SH-SY5Y (cell line): ENCODE measurements around the gene PKP2.

ENCODE experiments used
- GATA2 ChIP-seq: IDR thresholded peaks from 2 replicates; pipeline ENCODE4 v1.6.1; 2011; ENCODE audit warnings: mild to moderate bottlenecking, low read depth, low read length
- GATA3 ChIP-seq: IDR thresholded peaks from 2 replicates; pipeline ENCODE4 v1.6.1; 2011; ENCODE audit warnings: low read depth, mild to moderate bottlenecking, low read length, moderate library complexity

DNA sequence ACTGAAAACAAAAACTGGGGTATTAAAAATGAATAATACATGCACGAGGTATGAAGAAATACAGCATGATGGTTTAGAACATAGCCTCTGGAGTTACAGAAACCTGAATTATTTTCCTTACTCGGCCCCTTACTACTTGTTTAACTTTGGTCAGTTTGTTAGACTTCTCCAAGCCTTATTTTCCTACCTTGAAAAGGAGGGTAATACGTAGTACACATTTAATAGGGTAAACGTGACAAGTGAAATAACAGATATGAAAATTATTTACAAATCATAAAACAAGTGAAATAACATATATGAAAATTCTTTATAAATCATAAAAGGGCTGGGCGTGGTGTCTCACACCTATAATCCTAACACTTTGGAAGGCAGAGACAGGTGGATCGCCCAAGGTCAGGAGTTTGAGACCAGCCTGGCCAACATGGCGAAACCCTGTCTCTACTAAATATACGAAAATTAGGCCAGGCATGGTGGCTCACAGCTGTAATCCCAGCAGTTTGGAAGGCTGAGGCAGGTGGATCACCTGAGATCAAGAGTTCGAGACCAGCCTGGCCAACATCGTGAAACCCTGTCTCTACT lies 11.4 kb upstream of the PKP2 start:
- no peak for TF ChIP-seq GATA3
- no peak for TF ChIP-seq GATA2
